ENCODE data around the gene PMS2.
"Not testable (repeated sequence)": the region's sequence is repeated elsewhere in the genome, so short reads cannot be mapped to it uniquely, and the experiment has no call there.

Gene PMS2

GRCh38 chr7:6008668-6009611, at the start of gene PMS2, which contains the start of gene AIMP2:
Gene PMS2, minus strand, starts transcription at chr7:6009049. Its CDS starts 30 bp downstream, at chr7:6009019.
Gene AIMP2, plus strand, starts transcription at chr7:6009272. Its CDS starts 92 bp downstream, at chr7:6009364.
- DNase-seq = peak; percentile 99

- DNase-seq = peak; percentile 4
These were observed 48.7 kb upstream of the PMS2 start for GRCh38 chr7:6057316-6058129.

GRCh38 chr7:6056616-6057015, 47.8 kb upstream of the PMS2 start:
- no peak for DNase-seq

GRCh38 chr7:6051185-6051584, 42.3 kb upstream of the PMS2 start:
- not testable (repeated sequence) for DNase-seq

- DNase-seq = no peak
These were observed 40.9 kb upstream of the PMS2 start for GRCh38 chr7:6049780-6050179.

GRCh38 chr7:6035686-6036085, 26.8 kb upstream of the PMS2 start:
- no peak for DNase-seq

GRCh38 chr7:6035165-6035564, 26.3 kb upstream of the PMS2 start:
- DNase-seq = no peak

- no peak for DNase-seq
These were observed 23.8 kb upstream of the PMS2 start for GRCh38 chr7:6032641-6033040.

- no peak for DNase-seq
These were observed 23.3 kb upstream of the PMS2 start for GRCh38 chr7:6032167-6032566.

- DNase-seq = no peak
These were observed 22.7 kb upstream of the PMS2 start for GRCh38 chr7:6031567-6031966.

- no peak for DNase-seq
These were observed 22.1 kb upstream of the PMS2 start, which contains the start of gene ANKRD61 for GRCh38 chr7:6030988-6031387. Gene ANKRD61, plus strand, starts transcription at chr7:6031376. Its CDS starts 0 bp downstream, at chr7:6031376.

- no peak for DNase-seq
These were observed 19.7 kb upstream of the PMS2 start for GRCh38 chr7:6028563-6028962.

GRCh38 chr7:6027806-6028365, 19.0 kb upstream of the PMS2 start:
- no peak for DNase-seq

GRCh38 chr7:6026820-6027311, 18.0 kb upstream of the PMS2 start:
- no peak for DNase-seq

GRCh38 chr7:6026011-6026819, 17.4 kb upstream of the PMS2 start:
- no peak for DNase-seq

GRCh38 chr7:6023974-6024435, 15.2 kb upstream of the PMS2 start:
- no peak for DNase-seq

GRCh38 chr7:6022707-6023106, 13.9 kb upstream of the PMS2 start:
- no peak for DNase-seq

GRCh38 chr7:6020371-6021286, 11.8 kb upstream of the PMS2 start:
- DNase-seq = no peak

GRCh38 chr7:6016653-6016966, 7.8 kb upstream of the PMS2 start:
- no peak for DNase-seq

- peak; percentile 99 for DNase-seq
These were observed 7.2 kb upstream of the PMS2 start for GRCh38 chr7:6015917-6016652.

All from fibroblast of upper back skin (primary cell).